Hepatocyte (in vitro differentiated cells): ENCODE measurements around the gene CPE. TPM values are rescaled to one million over a fixed set of nuclear protein-coding genes. Genes with fewer than 3 reads are reported as not detected.

ENCODE experiments used
- DNase-seq: peaks from one replicate; pipeline ENCODE4 v3.0.0-alpha.2; 2016; ENCODE audit warnings: low spot score
- H2AFZ ChIP-seq: fragments of 200-600 bp; sonication (generic); 2 replicates; pipeline ENCODE4 v1.6.0; 2016; ENCODE audit warnings: antibody characterized with exemption, mild to moderate bottlenecking
- H3K27ac ChIP-seq: fragments of 200-600 bp; sonication (generic); 2 replicates; pipeline ENCODE4 v1.5.1; 2016; ENCODE audit warnings: mild to moderate bottlenecking
- H3K27me3 ChIP-seq: fragments of 200-600 bp; sonication (generic); 2 replicates; pipeline ENCODE4 v1.6.1; 2016
- H3K36me3 ChIP-seq: fragments of 200-600 bp; sonication (generic); replicated peaks from 2 replicates; pipeline ENCODE4 v1.5.1; 2016; ENCODE audit warnings: low read depth; ENCODE audit not compliant: insufficient read depth
- H3K4me1 ChIP-seq: fragments of 200-600 bp; sonication (generic); 2 replicates; pipeline ENCODE4 v1.5.1; 2016; ENCODE audit warnings: mild to moderate bottlenecking, moderate library complexity; ENCODE audit not compliant: insufficient read depth
- H3K4me2 ChIP-seq: fragments of 200-600 bp; sonication (generic); 2 replicates; pipeline ENCODE4 v1.6.0; 2016
- H3K4me3 ChIP-seq: fragments of 200-600 bp; sonication (generic); 2 replicates; pipeline ENCODE4 v1.5.1; 2016; ENCODE audit warnings: mild to moderate bottlenecking
- H3K79me2 ChIP-seq: fragments of 200-600 bp; sonication (generic); 2 replicates; pipeline ENCODE4 v1.6.0; 2017; ENCODE audit warnings: mild to moderate bottlenecking
- H3K9me2 ChIP-seq: fragments of 200-600 bp; sonication (generic); replicated peaks from 2 replicates; pipeline ENCODE4 v1.6.0; 2017; ENCODE audit warnings: mild to moderate bottlenecking; ENCODE audit not compliant: insufficient read depth
- H3K9me3 ChIP-seq: fragments of 200-600 bp; sonication (generic); 2 replicates; pipeline ENCODE4 v1.5.1; 2016; ENCODE audit warnings: low read depth, mild to moderate bottlenecking
- H4K20me1 ChIP-seq: fragments of 200-600 bp; sonication (generic); 2 replicates; pipeline ENCODE4 v1.6.0; 2016; ENCODE audit warnings: mild to moderate bottlenecking; ENCODE audit not compliant: insufficient read depth, poor library complexity, severe bottlenecking
- CTCF ChIP-seq: fragments of 200-600 bp; sonication (generic); IDR thresholded peaks from 2 replicates; pipeline ENCODE4 v1.5.1; 2016; ENCODE audit warnings: antibody characterized with exemption, mild to moderate bottlenecking; ENCODE audit not compliant: poor library complexity
- EZH2 ChIP-seq: fragments of 200-600 bp; sonication (generic); IDR thresholded peaks from 2 replicates; pipeline ENCODE4 v1.6.1; 2016; ENCODE audit warnings: antibody characterized with exemption, mild to moderate bottlenecking, borderline replicate concordance
- EZH2phosphoT487 ChIP-seq: fragments of 200-600 bp; sonication (generic); IDR thresholded peaks from one replicate; pipeline ENCODE4 v1.6.1; 2018; ENCODE audit warnings: antibody characterized with exemption, mild to moderate bottlenecking, low read depth, moderate library complexity; ENCODE audit not compliant: unreplicated experiment, severe bottlenecking
- WGBS: methylation state at CpG from one replicate; pipeline ENCODE4 v1.1.6; 2016; ENCODE audit warnings: low lambda C conversion rate; ENCODE audit errors: missing lambda C conversion rate; 5-methylcytosine and 5-hydroxymethylcytosine counted together
- polyA plus RNA-seq: library from polyadenylated mRNA; unstranded; fragments of >200 nt; fragmentation: Nextera tagmentation; extraction: Ambion mirVana; gene quantifications from 2 replicates; pipeline ENCODE4 v1.2.1, GENCODE V29; 2016
- total RNA-seq: library from RNA; depleted of rRNA; stranded (reverse); fragments of >200 nt; gene quantifications from 2 replicates; pipeline ENCODE4 v1.2.3, GENCODE V29; 2014

Gene CPE
- total and polyA plus RNA-seq, 2 experiments from 2014 or later = 66.4 to 106 TPM

- Histone ChIP-seq H3K9me2 (no peaks in the 10 kb centered on the region), H2AFZ (no peak overlapping the region), H4K20me1 (no peaks in the 10 kb centered on the region), H3K4me2 (no peak overlapping the region), H3K79me2 (no peaks in the 10 kb centered on the region), H3K4me1 (no peaks in the 10 kb centered on the region), H3K27ac (no peak overlapping the region), H3K36me3 (no peaks in the 10 kb centered on the region), H3K4me3 (no peak overlapping the region), H3K9me3 (no peaks in the 10 kb centered on the region), H3K27me3 (no peaks in the 10 kb centered on the region)
- TF ChIP-seq EZH2 (no peak), CTCF (peak; percentile 87), EZH2phosphoT487 (no peak)
- peak; percentile 64 for DNase-seq
- WGBS = 33% methylated on average over 9 of the region's 9 CpGs
Observed at GRCh38 chr4:165464813-165465381, 86.1 kb downstream of the CPE start.

DNA sequence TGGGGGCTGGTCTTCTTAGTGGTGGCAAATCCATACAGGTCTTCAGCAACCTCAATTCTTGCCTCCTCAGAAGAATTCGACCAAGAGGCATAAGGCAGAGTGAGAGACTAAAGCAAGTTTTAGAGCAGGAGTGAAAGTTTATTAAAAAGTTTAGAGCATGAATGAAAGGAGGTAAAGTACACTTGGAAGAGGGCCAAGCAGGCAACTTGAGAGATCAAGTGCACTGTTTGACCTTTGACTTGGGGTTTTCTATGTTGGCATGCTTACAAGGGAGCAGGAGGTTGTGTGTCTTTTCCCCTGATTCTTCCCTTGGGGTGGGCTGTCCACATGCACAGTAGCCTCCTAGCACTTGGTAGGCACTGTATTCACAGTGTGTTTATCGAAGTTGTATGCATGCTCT is 91.2 kb downstream of the CPE start:
- Histone ChIP-seq H3K4me3 (no peak overlapping the region), H3K4me2 (no peak overlapping the region)
- WGBS = 92% methylated on average over 2 of the region's 2 CpGs

DNA sequence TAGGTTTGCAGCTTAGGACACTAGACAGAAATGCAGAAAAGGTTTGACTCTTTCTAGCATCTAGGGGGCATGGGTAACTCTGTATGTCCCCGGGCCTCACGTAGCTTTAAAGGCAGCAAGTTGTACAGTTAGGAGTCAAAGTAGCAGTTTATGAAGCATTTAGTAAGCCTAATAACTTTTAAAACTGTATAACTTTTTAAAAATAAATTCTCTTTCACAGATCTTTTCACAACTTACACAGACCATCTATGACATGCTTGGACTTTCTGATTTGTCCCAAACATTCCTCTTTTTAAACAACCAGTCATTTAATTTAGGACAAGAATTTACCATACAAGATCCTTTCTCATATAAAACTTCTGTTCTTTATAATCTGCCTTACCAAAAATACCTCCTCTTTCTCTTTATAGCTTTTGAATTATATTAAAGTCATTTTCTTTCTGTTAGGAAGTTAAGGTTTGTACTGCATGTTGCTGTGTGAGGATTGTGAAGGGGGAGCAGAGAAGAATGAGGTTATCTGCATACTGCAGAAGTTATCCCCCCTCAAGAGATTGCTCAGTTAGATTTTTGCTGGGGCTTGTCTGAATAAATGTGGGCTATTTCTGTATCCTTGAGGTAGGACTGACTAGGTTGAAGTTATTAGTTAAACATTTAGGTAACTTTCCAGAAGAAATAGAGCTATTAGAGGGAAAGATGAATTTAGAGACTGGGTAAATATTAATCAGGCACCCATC is 94.3 kb downstream of the CPE start:
- no peak overlapping the region for H2AFZ ChIP-seq
- no peaks in the 10 kb centered on the region for H3K27me3 ChIP-seq
- peaks cover 10% of the 10 kb centered on the region for H3K9me3 ChIP-seq
- no peaks in the 10 kb centered on the region for H3K9me2 ChIP-seq
- no peaks in the 10 kb centered on the region for H3K4me1 ChIP-seq
- H3K4me3 ChIP-seq = no peak overlapping the region
- no peaks in the 10 kb centered on the region for H3K79me2 ChIP-seq
- no peaks in the 10 kb centered on the region for H4K20me1 ChIP-seq
- no peak for DNase-seq
- H3K27ac ChIP-seq = no peak overlapping the region
- H3K36me3 ChIP-seq = no peaks in the 10 kb centered on the region
- TF ChIP-seq EZH2phosphoT487 (no peak), CTCF (no peak), EZH2 (no peak)
- WGBS = 71% methylated on average over 2 of the region's 2 CpGs
- no peak overlapping the region for H3K4me2 ChIP-seq

More for the DNA sequence above, 91.2 kb downstream of the CPE start:
- Histone ChIP-seq H3K9me2 (no peaks in the 10 kb centered on the region), H3K4me1 (no peaks in the 10 kb centered on the region), H3K9me3 (peaks cover 10% of the 10 kb centered on the region), H2AFZ (no peak overlapping the region), H3K79me2 (no peaks in the 10 kb centered on the region), H3K27ac (no peak overlapping the region), H3K36me3 (no peaks in the 10 kb centered on the region), H4K20me1 (no peaks in the 10 kb centered on the region), H3K27me3 (no peaks in the 10 kb centered on the region)
- no peak for TF ChIP-seq EZH2phosphoT487
- no peak for TF ChIP-seq CTCF
- TF ChIP-seq EZH2 = no peak
- DNase-seq = no peak
